ENCODE results near the gene MMEL1.

GRCh38 chr1:2583331-2583791, 49.5 kb downstream of the MMEL1 start:
- TF ChIP-seq REST (IDR thresholded peaks at IDR 0.05; ENCODE audit: insufficient replicate concordance, low read depth) = no peak
- TF ChIP-seq CTCF (IDR thresholded peaks at IDR 0.05; ENCODE audit: insufficient read depth, low read length) = no peak
- TF ChIP-seq GABPA (IDR thresholded peaks at IDR 0.05; ENCODE audit: low read depth) = no peak
- TF ChIP-seq POLR2AphosphoS5 (IDR thresholded peaks at IDR 0.05; ENCODE audit: low read depth) = no peak
- no peak for TF ChIP-seq SPI1 (IDR thresholded peaks at IDR 0.05; ENCODE audit: borderline replicate concordance, low read depth)
